Kidney (tissue), 14 donors: Measurements from ENCODE around the gene MAST2. TPM values are rescaled to one million over a fixed set of nuclear protein-coding genes. Genes with fewer than 3 reads are reported as not detected.

Experiments used
- DNase-seq, 5 donors: peaks; one replicate each; pipeline ENCODE4 v3.0.0-alpha.2; 2013 to 2020
- FAIRE-seq: peaks from 2 replicates; lab custom pipeline; 2012; peaks lifted over from hg19 to GRCh38; lab: Jason Lieb, UNC
- H3K27ac ChIP-seq, 2 donors: one replicate each; pipeline ENCODE4 v1.7.0; 2013; ENCODE audit warnings: low read depth in 2 of 2, low read length in 2 of 2, inconsistent platforms in 1 of 2
- H3K27me3 ChIP-seq: one replicate; pipeline ENCODE4 v1.7.1; 2013; ENCODE audit warnings: low read length, inconsistent platforms; ENCODE audit not compliant: control insufficient read depth, insufficient read depth
- H3K36me3 ChIP-seq, 3 donors: one replicate each; pipeline versions ENCODE4 v1.7.0 to v1.7.1; 2013; ENCODE audit warnings: low read length in 3 of 3, control low read depth in 1 of 3, inconsistent platforms in 1 of 3; ENCODE audit not compliant: insufficient read depth in 3 of 3, control insufficient read depth in 2 of 3
- H3K4me1 ChIP-seq, 3 donors: one replicate each; pipeline versions ENCODE4 v1.7.0 to v1.7.1; 2013; ENCODE audit warnings: low read length in 3 of 3, inconsistent platforms in 1 of 3, low read depth in 1 of 3; ENCODE audit not compliant: control insufficient read depth in 2 of 3, insufficient read depth in 2 of 3
- H3K4me3 ChIP-seq, 3 donors: one replicate each; pipeline versions ENCODE4 v1.7.0 to v1.8.1; 2013; ENCODE audit warnings: low read length in 3 of 3, control low read depth in 1 of 3, inconsistent platforms in 1 of 3
- H3K9ac ChIP-seq, 3 donors: one replicate each; pipeline versions ENCODE4 v1.7.0 to v1.7.1; 2013; ENCODE audit warnings: low read length in 3 of 3, control low read depth in 1 of 3, inconsistent platforms in 1 of 3
- H3K9me3 ChIP-seq, 3 donors: one replicate each; pipeline versions ENCODE4 v1.7.0 to v1.7.1; 2013; ENCODE audit warnings: low read length in 3 of 3, control low read depth in 1 of 3, inconsistent platforms in 1 of 3; ENCODE audit not compliant: control insufficient read depth in 2 of 3, insufficient read depth in 1 of 3
- intact Hi-C: fragments of 100-400 bp; cut with DNase I; formaldehyde crosslinking; loops from one replicate; pipeline ENCODE4 v1.11.1; 2022
- polyA plus RNA-seq: library from polyadenylated mRNA; stranded (reverse); fragments of 350-450 nt; fragmentation: Illumina TruSeq; extraction: RNeasy Lipid Tissue Mini Kit (QIAGEN cat#74804); gene quantifications from one replicate; pipeline ENCODE4 v1.2.3, GENCODE V29; 2014; ENCODE audit warnings: low read depth, low replicate concordance; ENCODE audit not compliant: insufficient read depth
- total RNA-seq: library from RNA; stranded (reverse); fragmentation: NEBNext Ultra II Directional; extraction: Animal tissue kit (Norgen Biotek cat#: 25700); gene quantifications from one replicate; pipeline ENCODE4 v1.2.1, GENCODE V29; 2021
- TF ChIP-seq, protein P1 (sequence below): IDR thresholded peaks from 3 replicates; pipeline ENCODE4 v1.5.1; 2012; ENCODE audit warnings: mild to moderate bottlenecking, moderate library complexity, borderline replicate concordance; ENCODE audit not compliant: insufficient read depth; ENCODE audit errors: extremely low read depth
- donor health status: control.
- donor health status: control.
- donor health status: control.
- donor health status: control.
- donor health status: control.
- donor health status: DM: yes; HTN: yes; CAD: no.
- donor health status: Normal renal cell carcinoma (clear cell type).

Gene MAST2
- total and polyA plus RNA-seq, 2 donors from 2014 or later = 7.6 to 17.9 TPM

DNA sequence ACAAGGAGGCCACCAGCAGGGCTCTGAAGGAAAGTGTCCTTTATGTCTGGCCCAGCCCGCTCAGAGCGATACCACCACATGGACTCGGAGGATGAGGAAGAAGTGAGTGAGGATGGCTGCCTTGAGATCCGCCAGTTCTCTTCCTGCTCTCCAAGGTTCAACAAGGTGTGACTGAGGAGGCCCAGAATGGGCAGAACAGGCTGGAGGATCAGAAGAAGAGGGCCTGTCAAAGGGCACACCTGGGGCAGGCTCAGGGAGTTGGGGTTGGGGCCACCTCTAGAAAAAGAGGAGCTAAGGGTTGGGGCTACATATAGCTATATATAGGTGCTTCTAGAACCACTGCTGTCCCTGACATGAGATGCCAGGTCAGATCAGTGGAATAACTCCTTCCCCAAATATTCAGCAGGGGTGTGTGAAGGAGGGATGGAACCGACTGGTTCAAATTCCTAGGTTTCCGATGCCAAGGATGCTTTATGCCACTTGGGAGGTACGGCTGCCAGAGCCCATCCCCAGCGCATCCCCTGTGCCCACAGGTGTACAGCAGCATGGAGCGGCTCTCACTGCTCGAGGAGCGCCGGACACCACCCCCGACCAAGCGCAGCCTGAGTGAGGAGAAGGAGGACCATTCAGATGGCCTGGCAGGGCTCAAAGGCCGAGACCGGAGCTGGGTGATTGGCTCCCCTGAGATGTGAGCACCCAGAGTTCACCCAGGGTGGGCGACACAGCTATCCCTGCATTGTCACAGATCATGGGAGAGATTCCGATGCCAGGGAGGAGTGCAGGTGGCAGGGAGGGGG lies 226.9 kb downstream of the MAST2 start:
- H3K27ac ChIP-seq = no peak overlapping the region
- H3K27me3 ChIP-seq = no peaks in the 10 kb centered on the region
- intact Hi-C loops = loop anchor here (10.0 kb wide), 1 partner anchor 195 kb away; no protein-coding TSS in a partner anchor
- no peak for FAIRE-seq
- H3K9ac ChIP-seq = no peak overlapping the region
- no peaks in the 10 kb centered on the region for H3K4me1 ChIP-seq
- no peak for DNase-seq
- TF ChIP-seq, protein P1, sequence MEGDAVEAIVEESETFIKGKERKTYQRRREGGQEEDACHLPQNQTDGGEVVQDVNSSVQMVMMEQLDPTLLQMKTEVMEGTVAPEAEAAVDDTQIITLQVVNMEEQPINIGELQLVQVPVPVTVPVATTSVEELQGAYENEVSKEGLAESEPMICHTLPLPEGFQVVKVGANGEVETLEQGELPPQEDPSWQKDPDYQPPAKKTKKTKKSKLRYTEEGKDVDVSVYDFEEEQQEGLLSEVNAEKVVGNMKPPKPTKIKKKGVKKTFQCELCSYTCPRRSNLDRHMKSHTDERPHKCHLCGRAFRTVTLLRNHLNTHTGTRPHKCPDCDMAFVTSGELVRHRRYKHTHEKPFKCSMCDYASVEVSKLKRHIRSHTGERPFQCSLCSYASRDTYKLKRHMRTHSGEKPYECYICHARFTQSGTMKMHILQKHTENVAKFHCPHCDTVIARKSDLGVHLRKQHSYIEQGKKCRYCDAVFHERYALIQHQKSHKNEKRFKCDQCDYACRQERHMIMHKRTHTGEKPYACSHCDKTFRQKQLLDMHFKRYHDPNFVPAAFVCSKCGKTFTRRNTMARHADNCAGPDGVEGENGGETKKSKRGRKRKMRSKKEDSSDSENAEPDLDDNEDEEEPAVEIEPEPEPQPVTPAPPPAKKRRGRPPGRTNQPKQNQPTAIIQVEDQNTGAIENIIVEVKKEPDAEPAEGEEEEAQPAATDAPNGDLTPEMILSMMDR = no peak
- H3K4me3 ChIP-seq = no peak overlapping the region
- peaks cover 2 to 16% (median 3%) of the 10 kb centered on the region in 3 donors for H3K36me3 ChIP-seq
- H3K9me3 ChIP-seq = no peaks in the 10 kb centered on the region

DNA sequence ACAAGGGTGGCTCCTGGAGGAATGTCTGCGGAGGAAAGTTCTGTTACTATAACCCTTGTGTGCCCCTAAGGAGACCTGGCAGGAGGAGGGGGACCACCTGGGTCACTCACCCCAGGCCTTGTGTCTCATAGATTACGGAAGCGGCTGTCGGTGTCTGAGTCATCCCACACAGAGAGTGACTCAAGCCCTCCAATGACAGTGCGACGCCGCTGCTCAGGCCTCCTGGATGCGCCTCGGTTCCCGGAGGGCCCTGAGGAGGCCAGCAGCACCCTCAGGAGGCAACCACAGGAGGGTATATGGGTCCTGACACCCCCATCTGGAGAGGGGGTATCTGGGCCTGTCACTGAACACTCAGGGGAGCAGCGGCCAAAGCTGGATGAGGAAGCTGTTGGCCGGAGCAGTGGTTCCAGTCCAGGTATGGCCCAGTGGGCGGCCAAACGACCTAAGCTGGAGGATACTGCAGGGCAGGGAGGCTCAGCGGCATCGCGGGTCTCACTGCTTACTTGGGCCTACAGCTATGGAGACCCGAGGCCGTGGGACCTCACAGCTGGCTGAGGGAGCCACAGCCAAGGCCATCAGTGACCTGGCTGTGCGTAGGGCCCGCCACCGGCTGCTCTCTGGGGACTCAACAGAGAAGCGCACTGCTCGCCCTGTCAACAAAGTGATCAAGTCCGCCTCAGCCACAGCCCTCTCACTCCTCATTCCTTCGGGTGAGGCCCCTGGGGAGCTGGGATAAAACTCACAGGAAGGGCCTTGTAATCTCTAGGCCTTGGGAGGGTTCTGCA lies 227.7 kb downstream of the MAST2 start:
- no peaks in the 10 kb centered on the region for H3K4me1 ChIP-seq
- FAIRE-seq (no peak), DNase-seq (no peak)
- intact Hi-C loops = loop anchor here (10.0 kb wide), 1 partner anchor 194 kb away; no protein-coding TSS in a partner anchor
- TF ChIP-seq, protein P1 = no peak
- no peak overlapping the region for H3K27ac ChIP-seq
- H3K27me3 ChIP-seq = no peaks in the 10 kb centered on the region
- peaks cover 2 to 16% (median 3%) of the 10 kb centered on the region in 3 donors for H3K36me3 ChIP-seq
- no peak overlapping the region for H3K9ac ChIP-seq
- H3K9me3 ChIP-seq = no peaks in the 10 kb centered on the region
- no peak overlapping the region for H3K4me3 ChIP-seq

- Histone ChIP-seq H3K9me3 (no peaks in the 10 kb centered on the region), H3K4me1 (peaks cover 0 to 6% (median 4%) of the 10 kb centered on the region in 3 donors), H3K4me3 (no peak overlapping the region), H3K27ac (no peak overlapping the region), H3K27me3 (no peaks in the 10 kb centered on the region), H3K36me3 (peaks cover 0 to 5% (median 3%) of the 10 kb centered on the region in 3 donors), H3K9ac (no peak overlapping the region)
- intact Hi-C loops = loop anchor here (10.0 kb wide), 1 partner anchor 190 kb away; no protein-coding TSS in a partner anchor
- TF ChIP-seq, protein P1 = no peak
- FAIRE-seq (no peak), DNase-seq (no peak)
Measured at GRCh38 chr1:46034601-46035516, 231.4 kb downstream of the MAST2 start.
